Panc1 (cell line): ENCODE data around the gene PNKD. TPM values are rescaled to one million over a fixed set of nuclear protein-coding genes. Genes with fewer than 3 reads are reported as not detected.

Experiments
- ATAC-seq: fragments of 200-7000 bp; cut with Tn5 transposase; 2 replicates; pipeline ENCODE4 v1.9.1; 2020; ENCODE audit warnings: mild to moderate bottlenecking, moderate library complexity
- BruUV-seq: library from RNA; stranded (reverse); fragments of 400-500 nt; replicated peaks from 2 replicates; lab custom pipeline; 2021; lab: Mats Ljungman, UMichigan
- CTCF ChIA-PET: fragments of 300-600 bp; sonication (Branson Sonifier 250); formaldehyde crosslinking; loops from one replicate; lab custom pipeline; 2022; ENCODE audit warnings: antibody characterized with exemption; lab: Charles Lee
- POLR2A ChIA-PET: fragments of 300-600 bp; sonication (Branson Sonifier 250); formaldehyde crosslinking; loops from one replicate; lab custom pipeline; 2022; ENCODE audit warnings: antibody characterized with exemption; lab: Charles Lee
- DNase-seq: peaks from one replicate; pipeline ENCODE4 v3.0.0-alpha.2; 2010; ENCODE audit warnings: low read depth, low spot score
- H3K27ac ChIP-seq: 2 replicates; pipeline ENCODE4 v1.5.1; 2011; ENCODE audit warnings: mild to moderate bottlenecking, low read length, inconsistent platforms
- H3K27me3 ChIP-seq: fragments of 200-500 bp; sonication (Bioruptor generic); 2 replicates; pipeline ENCODE4 v1.6.0; 2014; ENCODE audit warnings: low read length, inconsistent platforms; ENCODE audit not compliant: control insufficient read depth, insufficient read depth
- H3K36me3 ChIP-seq: fragments of 200-500 bp; sonication (Bioruptor generic); 2 replicates; pipeline ENCODE4 v1.5.1; 2014; ENCODE audit warnings: inconsistent platforms, mild to moderate bottlenecking, low read length, moderate library complexity; ENCODE audit not compliant: control insufficient read depth, insufficient read depth
- H3K4me1 ChIP-seq: 2 replicates; pipeline ENCODE4 v1.5.1; 2011; ENCODE audit warnings: inconsistent platforms, mild to moderate bottlenecking, low read length, moderate library complexity; ENCODE audit not compliant: control insufficient read depth, insufficient read depth
- H3K4me3 ChIP-seq, 2 experiments: 2 replicates each; pipeline ENCODE4 v1.5.1; 2011 to 2012; ENCODE audit warnings: low read depth in 2 of 2, low read length in 2 of 2, mild to moderate bottlenecking in 2 of 2, inconsistent platforms in 1 of 2, moderate library complexity in 1 of 2
- H3K9me3 ChIP-seq: fragments of 200-500 bp; sonication (Bioruptor generic); 2 replicates; pipeline ENCODE4 v1.5.1; 2014; ENCODE audit warnings: low read depth, mild to moderate bottlenecking, inconsistent platforms, low read length, moderate library complexity; ENCODE audit not compliant: control insufficient read depth, insufficient read depth
- CTCF ChIP-seq: fragments of 450-650 bp; IDR thresholded peaks from 2 replicates; pipeline ENCODE4 v1.5.1; 2017; ENCODE audit warnings: mild to moderate bottlenecking
- POLR2AphosphoS5 ChIP-seq: IDR thresholded peaks from 2 replicates; pipeline ENCODE4 v1.6.1; 2012; ENCODE audit warnings: mild to moderate bottlenecking, low read depth, low read length, moderate library complexity
- REST ChIP-seq, 2 experiments: IDR thresholded peaks; 2 replicates each; pipeline ENCODE4 v1.6.1; 2011 to 2012; ENCODE audit warnings: low read depth in 2 of 2, control low read depth in 1 of 2, low read length in 1 of 2, mild to moderate bottlenecking in 1 of 2, moderate library complexity in 1 of 2; ENCODE audit not compliant: insufficient read depth in 1 of 2
- SIN3A ChIP-seq: IDR thresholded peaks from 2 replicates; pipeline ENCODE4 v1.6.1; 2012; ENCODE audit warnings: low read depth, mild to moderate bottlenecking, low read length, moderate library complexity, borderline replicate concordance; ENCODE audit not compliant: insufficient read depth
- TCF7L2 ChIP-seq: IDR thresholded peaks from 2 replicates; pipeline ENCODE4 v1.6.1; 2011; ENCODE audit warnings: mild to moderate bottlenecking, low read depth, low read length, inconsistent platforms
- in situ Hi-C: cut with HindIII; loops from 2 replicates; pipeline ENCODE4 v1.10.0; 2016; ENCODE audit warnings: low sequenced_read_pairs, low pct_unique_long_range_greater_than_20kb
- intact Hi-C: fragments of 100-400 bp; cut with micrococcal nuclease; formaldehyde crosslinking; loops from one replicate; pipeline ENCODE4 v1.10.0; 2022; ENCODE audit not compliant: unreplicated experiment
- total RNA-seq: library from RNA; stranded (reverse); gene quantifications from one replicate; pipeline ENCODE4 v1.2.1, GENCODE V29; 2021; ENCODE audit not compliant: unreplicated experiment

Gene PNKD
- total RNA-seq, 1 experiment from 2014 or later: 49.0 TPM

- Histone ChIP-seq H3K9me3 (no peaks in the 10 kb centered on the region), H3K36me3 (peaks cover 2% of the 10 kb centered on the region), H3K4me1 (no peaks in the 10 kb centered on the region; the same call in 1 of the 2 replicates), H3K4me3 (no peak overlapping the region), H3K27ac (no peak overlapping the region), H3K27me3 (no peaks in the 10 kb centered on the region)
- DNase-seq (no peak), ATAC-seq (no peak)
- TF ChIP-seq CTCF (no peak), REST (IDR thresholded peaks at IDR 0.05; ENCODE audit: insufficient read depth in 1 of 2, low read depth in 2 of 2, low read length in 1 of 2) (no peak), TCF7L2 (no peak)
- BruUV-seq: no TSS peak
- CTCF ChIA-PET: no interaction called here
- POLR2A ChIA-PET: no interaction called here
- intact Hi-C loops (no loop called here), in situ Hi-C loops (no loop called here)
These were observed 10.0 kb downstream of the PNKD start for GRCh38 chr2:218280260-218280870.

GRCh38 chr2:218281449-218281848 is 11.1 kb downstream of the PNKD start:
- Histone ChIP-seq H3K9me3 (no peaks in the 10 kb centered on the region), H3K36me3 (peaks cover 2% of the 10 kb centered on the region), H3K27ac (no peak overlapping the region), H3K4me3 (no peak overlapping the region), H3K4me1 (peaks cover 5% of the 10 kb centered on the region), H3K27me3 (no peaks in the 10 kb centered on the region)
- intact Hi-C loops: no loop called here
- no peak for DNase-seq
- TF ChIP-seq SIN3A (no peak), CTCF (no peak), TCF7L2 (no peak), POLR2AphosphoS5 (no peak), REST (IDR thresholded peaks at IDR 0.05; ENCODE audit: insufficient read depth in 1 of 2, low read depth in 2 of 2, low read length in 1 of 2) (no peak)
- ATAC-seq: no peak
- in situ Hi-C loops: no loop called here
- ChIA-PET CTCF (no interaction called here), POLR2A (no interaction called here)
- no TSS peak for BruUV-seq
